ENCODE data around the gene FAM50B. TPM values are rescaled to one million over a fixed set of nuclear protein-coding genes. Genes with fewer than 3 reads are reported as not detected.

The FAM50B gene
- total RNA-seq, 2 experiments from 2014 or later = 8.8 to 10.6 TPM

GRCh38 chr6:3811191-3811590, 38.0 kb upstream of the FAM50B start:
- H3K4me1 Mint-ChIP-seq = no peaks in the 10 kb centered on the region
- no peak overlapping the region for H3K4me3 Mint-ChIP-seq
- ATAC-seq = no peak
- no peaks in the 10 kb centered on the region for H3K9me3 Mint-ChIP-seq (ENCODE audit: low read depth)
- peaks cover 8% of the 10 kb centered on the region for H3K27me3 Mint-ChIP-seq
- CTCF ChIA-PET = no interaction called here
- DNase-seq = no peak
- H3K36me3 Mint-ChIP-seq = no peaks in the 10 kb centered on the region
- H3K27ac Mint-ChIP-seq = no peak overlapping the region

- H3K27me3 Mint-ChIP-seq = peaks cover 8% of the 10 kb centered on the region
- no peaks in the 10 kb centered on the region for H3K4me1 Mint-ChIP-seq
- CTCF ChIA-PET = no interaction called here
- H3K27ac Mint-ChIP-seq = no peak overlapping the region
- H3K36me3 Mint-ChIP-seq = no peaks in the 10 kb centered on the region
- no peaks in the 10 kb centered on the region for H3K9me3 Mint-ChIP-seq (ENCODE audit: low read depth)
- DNase-seq = no peak
- ATAC-seq = no peak
- H3K4me3 Mint-ChIP-seq = no peak overlapping the region
These were observed 36.6 kb upstream of the FAM50B start for GRCh38 chr6:3812596-3812995.

GRCh38 chr6:3813150-3813780, 35.9 kb upstream of the FAM50B start:
- H3K4me1 Mint-ChIP-seq = no peaks in the 10 kb centered on the region
- H3K4me3 Mint-ChIP-seq = no peak overlapping the region
- no peaks in the 10 kb centered on the region for H3K9me3 Mint-ChIP-seq (ENCODE audit: low read depth)
- peaks cover 8% of the 10 kb centered on the region for H3K27me3 Mint-ChIP-seq
- H3K36me3 Mint-ChIP-seq = no peaks in the 10 kb centered on the region
- DNase-seq (no peak), ATAC-seq (no peak)
- H3K27ac Mint-ChIP-seq = no peak overlapping the region
- CTCF ChIA-PET = no interaction called here

GRCh38 chr6:3813918-3814317, 35.3 kb upstream of the FAM50B start:
- Mint-ChIP-seq H3K9me3 (ENCODE audit: low read depth) (no peaks in the 10 kb centered on the region), H3K4me1 (no peaks in the 10 kb centered on the region), H3K36me3 (no peaks in the 10 kb centered on the region), H3K27ac (no peak overlapping the region), H3K27me3 (peaks cover 5% of the 10 kb centered on the region), H3K4me3 (no peak overlapping the region)
- DNase-seq (no peak), ATAC-seq (no peak)
- CTCF ChIA-PET = no interaction called here

- Mint-ChIP-seq H3K4me3 (no peak overlapping the region), H3K4me1 (no peaks in the 10 kb centered on the region), H3K9me3 (ENCODE audit: low read depth) (no peaks in the 10 kb centered on the region), H3K27ac (no peak overlapping the region), H3K36me3 (no peaks in the 10 kb centered on the region), H3K27me3 (peaks cover 5% of the 10 kb centered on the region)
- CTCF ChIA-PET = no interaction called here
- ATAC-seq (no peak), DNase-seq (no peak)
These were observed 34.6 kb upstream of the FAM50B start for GRCh38 chr6:3814539-3814938.

GRCh38 chr6:3816251-3816650, 32.9 kb upstream of the FAM50B start:
- no peaks in the 10 kb centered on the region for H3K36me3 Mint-ChIP-seq
- H3K27me3 Mint-ChIP-seq = peaks cover 5% of the 10 kb centered on the region
- H3K4me1 Mint-ChIP-seq = no peaks in the 10 kb centered on the region
- H3K4me3 Mint-ChIP-seq = no peak overlapping the region
- CTCF ChIA-PET = no interaction called here
- DNase-seq (no peak), ATAC-seq (no peak)
- no peak overlapping the region for H3K27ac Mint-ChIP-seq
- no peaks in the 10 kb centered on the region for H3K9me3 Mint-ChIP-seq (ENCODE audit: low read depth)

- Mint-ChIP-seq H3K27me3 (no peaks in the 10 kb centered on the region), H3K4me1 (no peaks in the 10 kb centered on the region), H3K4me3 (no peak overlapping the region), H3K36me3 (no peaks in the 10 kb centered on the region), H3K9me3 (ENCODE audit: low read depth) (no peaks in the 10 kb centered on the region), H3K27ac (no peak overlapping the region)
- no peak for DNase-seq
- CTCF ChIA-PET = no interaction called here
- no peak for ATAC-seq
These were observed 29.7 kb upstream of the FAM50B start for GRCh38 chr6:3819161-3820110.

- H3K4me3 Mint-ChIP-seq = no peak overlapping the region
- DNase-seq = no peak
- no peaks in the 10 kb centered on the region for H3K9me3 Mint-ChIP-seq (ENCODE audit: low read depth)
- H3K4me1 Mint-ChIP-seq = no peaks in the 10 kb centered on the region
- ATAC-seq = no peak
- H3K27ac Mint-ChIP-seq = no peak overlapping the region
- H3K27me3 Mint-ChIP-seq = no peaks in the 10 kb centered on the region
- H3K36me3 Mint-ChIP-seq = no peaks in the 10 kb centered on the region
- CTCF ChIA-PET = no interaction called here
These were observed 28.6 kb upstream of the FAM50B start for GRCh38 chr6:3820563-3820962.

- ATAC-seq (no peak), DNase-seq (no peak)
- no peak overlapping the region for H3K27ac Mint-ChIP-seq
- no peaks in the 10 kb centered on the region for H3K9me3 Mint-ChIP-seq (ENCODE audit: low read depth)
- H3K36me3 Mint-ChIP-seq = no peaks in the 10 kb centered on the region
- no peaks in the 10 kb centered on the region for H3K27me3 Mint-ChIP-seq
- no peak overlapping the region for H3K4me3 Mint-ChIP-seq
- no peaks in the 10 kb centered on the region for H3K4me1 Mint-ChIP-seq
- CTCF ChIA-PET = no interaction called here
These were observed 26.3 kb upstream of the FAM50B start for GRCh38 chr6:3822747-3823445.

GRCh38 chr6:3823671-3824070, 25.5 kb upstream of the FAM50B start:
- H3K27me3 Mint-ChIP-seq = peaks cover 3% of the 10 kb centered on the region
- CTCF ChIA-PET = no interaction called here
- H3K27ac Mint-ChIP-seq = no peak overlapping the region
- no peaks in the 10 kb centered on the region for H3K4me1 Mint-ChIP-seq
- ATAC-seq = no peak
- H3K9me3 Mint-ChIP-seq (ENCODE audit: low read depth) = no peaks in the 10 kb centered on the region
- no peak overlapping the region for H3K4me3 Mint-ChIP-seq
- DNase-seq = no peak
- H3K36me3 Mint-ChIP-seq = no peaks in the 10 kb centered on the region

- DNase-seq (no peak), ATAC-seq (no peak)
- no peaks in the 10 kb centered on the region for H3K36me3 Mint-ChIP-seq
- no peak overlapping the region for H3K4me3 Mint-ChIP-seq
- H3K27me3 Mint-ChIP-seq = peaks cover 6% of the 10 kb centered on the region
- H3K27ac Mint-ChIP-seq = no peak overlapping the region
- no peaks in the 10 kb centered on the region for H3K9me3 Mint-ChIP-seq (ENCODE audit: low read depth)
- CTCF ChIA-PET = no interaction called here
- no peaks in the 10 kb centered on the region for H3K4me1 Mint-ChIP-seq
These were observed 23.8 kb upstream of the FAM50B start for GRCh38 chr6:3825331-3825831.

- Mint-ChIP-seq H3K27me3 (peaks cover 6% of the 10 kb centered on the region), H3K4me3 (no peak overlapping the region), H3K36me3 (no peaks in the 10 kb centered on the region), H3K9me3 (ENCODE audit: low read depth) (no peaks in the 10 kb centered on the region), H3K4me1 (no peaks in the 10 kb centered on the region), H3K27ac (no peak overlapping the region)
- ATAC-seq = no peak
- CTCF ChIA-PET = no interaction called here
- no peak for DNase-seq
These were observed 23.2 kb upstream of the FAM50B start for GRCh38 chr6:3825851-3826581.

- Mint-ChIP-seq H3K36me3 (no peaks in the 10 kb centered on the region), H3K27me3 (peaks cover 10% of the 10 kb centered on the region), H3K4me3 (no peak overlapping the region), H3K27ac (no peak overlapping the region), H3K9me3 (ENCODE audit: low read depth) (no peaks in the 10 kb centered on the region), H3K4me1 (no peaks in the 10 kb centered on the region)
- CTCF ChIA-PET = interaction anchor here (1.0 kb wide), 1 partner anchor 19 kb away, joined by 4 read pairs; the partner anchor contains the start of gene FAM50B
- DNase-seq = no peak
- ATAC-seq = no peak
These were observed 19.9 kb upstream of the FAM50B start for GRCh38 chr6:3829285-3829684.
